HepG2 (cell line): Measurements from ENCODE around the gene CLDN14. TPM values are rescaled to one million over a fixed set of nuclear protein-coding genes. Genes with fewer than 3 reads are reported as not detected.

Experiments
- ATAC-seq: fragments of 200-7000 bp; cut with Tn5 transposase; 3 replicates; pipeline ENCODE4 v1.9.1; 2020; ENCODE audit warnings: mild to moderate bottlenecking, moderate library complexity
- BruUV-seq: library from RNA; stranded (reverse); fragments of 400-500 nt; replicated peaks from 2 replicates; lab custom pipeline; 2021; lab: Mats Ljungman, UMichigan
- CTCF ChIA-PET: fragments of 300-600 bp; formaldehyde crosslinking; extraction: SDS; loops from one replicate; lab custom pipeline; 2021; ENCODE audit warnings: low total read pairs, inconsistent platforms, low intra/inter-chr PET ratio; lab: Yijun Ruan, JAX
- POLR2A ChIA-PET: fragments of 350-600 bp; sonication (Branson Sonifier 250); formaldehyde crosslinking; loops from one replicate; lab custom pipeline; 2020; ENCODE audit warnings: antibody characterized with exemption, inconsistent platforms; lab: Yijun Ruan, JAX
- DNase-seq: peaks from one replicate; pipeline ENCODE4 v3.0.0-alpha.2; 2015; ENCODE audit warnings: low spot score
- FAIRE-seq: peaks from 3 replicates; lab custom pipeline; 2011; peaks lifted over from hg19 to GRCh38; lab: Jason Lieb, UNC
- H2AFZ ChIP-seq: one replicate; pipeline ENCODE4 v1.6.1; 2011; ENCODE audit warnings: low read length, inconsistent platforms
- H3K27ac ChIP-seq: fragments of 300-600 bp; 3 replicates; pipeline ENCODE4 v1.8.0; 2011; ENCODE audit warnings: mixed run types, mild to moderate bottlenecking, mixed read lengths, low read length, inconsistent platforms; ENCODE audit not compliant: insufficient read depth; ENCODE audit errors: extremely low read length
- H3K27me3 ChIP-seq, 2 experiments: fragments of 200-600 bp in 1 of 2; 2 replicates in 1 of 2; 3 replicates in 1 of 2; pipeline versions ENCODE4 v1.6.0 to v1.8.0; 2011; ENCODE audit warnings: low read length in 2 of 2, mild to moderate bottlenecking in 2 of 2, moderate library complexity in 2 of 2, inconsistent platforms in 1 of 2; ENCODE audit not compliant: insufficient read depth in 2 of 2, control insufficient read depth in 1 of 2
- H3K36me3 ChIP-seq, 2 experiments: fragments of 200-600 bp in 1 of 2; replicated peaks in 1 of 2; 2 replicates in 1 of 2; 3 replicates in 1 of 2; pipeline versions ENCODE4 v1.5.1 to v1.8.0; 2011; ENCODE audit warnings: low read length in 2 of 2, inconsistent platforms in 1 of 2; ENCODE audit not compliant: insufficient read depth in 2 of 2, control insufficient read depth in 1 of 2
- H3K4me1 ChIP-seq: 2 replicates; pipeline ENCODE4 v1.5.1; 2012; ENCODE audit warnings: low read length, inconsistent platforms; ENCODE audit not compliant: insufficient read depth
- H3K4me2 ChIP-seq: 2 replicates; pipeline ENCODE4 v1.6.0; 2011; ENCODE audit warnings: low read depth, low read length, inconsistent platforms
- H3K4me3 ChIP-seq, 3 experiments: fragments of 200-600 bp in 1 of 3; sonication (generic), shearing (Covaris generic) in 1 of 3; replicated peaks in 1 of 3; 2 replicates each; pipeline ENCODE4 v1.5.1; 2011 to 2016; ENCODE audit warnings: low read length in 3 of 3, inconsistent platforms in 2 of 3, low read depth in 2 of 3, mild to moderate bottlenecking in 2 of 3, control low read depth in 1 of 3, mixed read lengths in 1 of 3; ENCODE audit not compliant: insufficient read depth in 1 of 3
- H3K79me2 ChIP-seq: one replicate; pipeline ENCODE4 v1.6.1; 2011; ENCODE audit warnings: low read length, inconsistent platforms; ENCODE audit not compliant: insufficient read depth
- H3K9ac ChIP-seq: 2 replicates; pipeline ENCODE4 v1.6.0; 2011; ENCODE audit warnings: mild to moderate bottlenecking, low read depth, low read length, inconsistent platforms; ENCODE audit not compliant: insufficient read depth
- H3K9me3 ChIP-seq: 2 replicates; pipeline ENCODE4 v1.5.1; 2012; ENCODE audit warnings: mild to moderate bottlenecking, low read length
- H4K20me1 ChIP-seq: 2 replicates; pipeline ENCODE4 v1.6.0; 2011; ENCODE audit warnings: inconsistent platforms, mild to moderate bottlenecking, low read length, moderate library complexity; ENCODE audit not compliant: insufficient read depth
- HNRNPUL1 ChIP-seq: fragments of 200-400 bp; formaldehyde crosslinking; IDR thresholded peaks from 2 replicates; pipeline ENCODE4 v1.6.1; 2017; ENCODE audit warnings: low read depth, mild to moderate bottlenecking, low read length, moderate library complexity
- KLF15 ChIP-seq: sonication (generic); formaldehyde crosslinking; IDR thresholded peaks from 2 replicates; pipeline ENCODE4 v1.8.1; 2023; ENCODE audit warnings: borderline replicate concordance, mild to moderate bottlenecking, inconsistent platforms, missing genetic modification reagents, mixed read lengths
- MZF1 ChIP-seq: sonication (generic); formaldehyde crosslinking; IDR thresholded peaks from 2 replicates; pipeline ENCODE4 v1.8.1; 2023; ENCODE audit warnings: mild to moderate bottlenecking, missing genetic modification reagents, borderline replicate concordance
- NFE2 ChIP-seq: sonication (generic); formaldehyde crosslinking; IDR thresholded peaks from 2 replicates; pipeline ENCODE4 v1.4.0; 2020; ENCODE audit warnings: missing genetic modification reagents
- NR0B2 ChIP-seq: sonication (generic); formaldehyde crosslinking; IDR thresholded peaks from 2 replicates; pipeline ENCODE4 v1.4.0; 2020; ENCODE audit warnings: mild to moderate bottlenecking, missing genetic modification reagents
- RFXANK ChIP-seq: IDR thresholded peaks from 2 replicates; pipeline ENCODE4 v1.6.1; 2016
- SRSF9 ChIP-seq: fragments of 200-400 bp; formaldehyde crosslinking; IDR thresholded peaks from 2 replicates; pipeline ENCODE4 v1.6.1; 2018; ENCODE audit warnings: borderline replicate concordance, mild to moderate bottlenecking, low read depth, low read length; ENCODE audit not compliant: insufficient read depth, poor library complexity, severe bottlenecking
- TGIF2 ChIP-seq: IDR thresholded peaks from 2 replicates; pipeline ENCODE4 v1.6.1; 2016; ENCODE audit warnings: control low read depth, missing compliant biosample characterization
- ZNF121 ChIP-seq: sonication (generic); formaldehyde crosslinking; IDR thresholded peaks from 2 replicates; pipeline ENCODE4 v1.5.0; 2020; ENCODE audit warnings: mild to moderate bottlenecking, missing genetic modification reagents
- ZNF24 ChIP-seq: fragments of 450-650 bp; IDR thresholded peaks from 2 replicates; pipeline ENCODE4 v1.6.1; 2017; ENCODE audit warnings: antibody characterized with exemption, mild to moderate bottlenecking
- ZNF550 ChIP-seq: sonication (generic); formaldehyde crosslinking; IDR thresholded peaks from 2 replicates; pipeline ENCODE4 v1.4.0; 2020; ENCODE audit warnings: mild to moderate bottlenecking, missing genetic modification reagents, borderline replicate concordance
- WGBS: methylation state at CpG from one replicate; pipeline ENCODE4 v1.1.6; 2017; ENCODE audit warnings: low lambda C conversion rate; 5-methylcytosine and 5-hydroxymethylcytosine counted together
- in situ Hi-C: cut with HindIII; loops from 2 replicates; pipeline ENCODE4 v1.10.0; 2017; ENCODE audit warnings: low pct_unique_long_range_greater_than_20kb; ENCODE audit not compliant: extremely low pct_ligation_motif_present
- intact Hi-C: fragments of 100-400 bp; cut with micrococcal nuclease; formaldehyde crosslinking; loops from one replicate; pipeline ENCODE4 v1.10.0; 2022; ENCODE audit not compliant: unreplicated experiment
- polyA plus RNA-seq, 8 experiments: library from polyadenylated mRNA; depleted of rRNA in 3 of 8; stranded (reverse) in 7 of 8; unstranded in 1 of 8; fragments of >200 nt; fragmentation: Illumina TruSeq in 4 of 8; extraction: Trizol in 4 of 8; gene quantifications; 2 replicates each; pipeline versions ENCODE4 v1.2.1 to v1.2.3, GENCODE V29; 2011 to 2016; ENCODE audit warnings: low read depth in 4 of 8, missing spikeins in 1 of 8, mixed read lengths in 1 of 8; ENCODE audit not compliant: insufficient read depth in 1 of 8
- total RNA-seq, 5 experiments: library from RNA; depleted of rRNA; stranded (reverse); fragments of >200 nt; fragmentation: Illumina TruSeq; extraction: Trizol; gene quantifications; 2 replicates each; pipeline ENCODE4 v1.2.3, GENCODE V29; 2016; ENCODE audit warnings: low read depth in 1 of 5
- TF ChIP-seq, protein P1 (sequence below): sonication (generic); formaldehyde crosslinking; IDR thresholded peaks from 2 replicates; pipeline ENCODE4 v1.5.0; 2020; ENCODE audit warnings: missing genetic modification reagents
- TF ChIP-seq, protein P2 (sequence below): sonication (generic); formaldehyde crosslinking; conservative IDR thresholded peaks from 2 replicates; pipeline ENCODE4 v1.5.0; 2020; ENCODE audit warnings: missing genetic modification reagents

Gene CLDN14
- total and polyA plus RNA-seq, 2 of the 13 experiments (the other 11 are each of a cell fraction or from before 2014, with no cell fraction given) = 1.1 to 1.4 TPM

DNA sequence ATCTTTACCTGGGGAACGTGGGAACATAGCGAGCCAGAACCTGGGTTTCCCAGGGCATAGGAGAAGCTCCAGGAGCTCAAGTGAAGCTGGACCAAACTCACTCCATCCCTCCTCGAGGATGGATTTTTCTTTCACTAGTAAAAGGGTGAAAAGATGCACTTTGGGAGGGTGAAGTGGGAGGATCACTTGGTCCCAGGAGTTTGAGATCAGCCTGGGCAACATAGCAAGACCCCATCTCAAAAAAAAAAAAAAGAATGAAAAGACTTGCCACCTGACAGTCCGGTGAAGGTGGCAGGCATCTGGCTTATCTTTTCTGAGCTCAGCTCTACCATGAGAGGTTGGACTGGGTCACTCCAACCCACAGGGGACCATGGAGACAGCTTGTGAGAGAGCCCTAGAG lies 52.4 kb downstream of the CLDN14 start:
- ATAC-seq (no peak), FAIRE-seq (no peak), DNase-seq (no peak)
- no peaks in the 10 kb centered on the region for H3K79me2 ChIP-seq
- 74% methylated on average over 4 of the region's 4 CpGs for WGBS
- no peaks in the 10 kb centered on the region for H3K36me3 ChIP-seq
- ChIA-PET POLR2A (no interaction called here), CTCF (no interaction called here)
- H3K9me3 ChIP-seq = no peaks in the 10 kb centered on the region
- no peak overlapping the region for H3K4me3 ChIP-seq
- H4K20me1 ChIP-seq = no peaks in the 10 kb centered on the region
- H3K27ac ChIP-seq = no peak overlapping the region
- in situ Hi-C loops (no loop called here), intact Hi-C loops (no loop called here)
- no peak overlapping the region for H2AFZ ChIP-seq
- H3K4me1 ChIP-seq = peaks cover 17% of the 10 kb centered on the region
- no peaks in the 10 kb centered on the region for H3K27me3 ChIP-seq
- no peak overlapping the region for H3K9ac ChIP-seq
- TF ChIP-seq HNRNPUL1 (no peak), MZF1 (CRISPR knock-in tag) (no peak), ZNF121 (CRISPR knock-in tag) (peak; percentile 52; the same call in 1 of the 2 replicates)
- TF ChIP-seq, protein P1, sequence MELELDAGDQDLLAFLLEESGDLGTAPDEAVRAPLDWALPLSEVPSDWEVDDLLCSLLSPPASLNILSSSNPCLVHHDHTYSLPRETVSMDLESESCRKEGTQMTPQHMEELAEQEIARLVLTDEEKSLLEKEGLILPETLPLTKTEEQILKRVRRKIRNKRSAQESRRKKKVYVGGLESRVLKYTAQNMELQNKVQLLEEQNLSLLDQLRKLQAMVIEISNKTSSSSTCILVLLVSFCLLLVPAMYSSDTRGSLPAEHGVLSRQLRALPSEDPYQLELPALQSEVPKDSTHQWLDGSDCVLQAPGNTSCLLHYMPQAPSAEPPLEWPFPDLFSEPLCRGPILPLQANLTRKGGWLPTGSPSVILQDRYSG (CRISPR knock-in tag) = no peak
- no TSS peak for BruUV-seq
- no peak overlapping the region for H3K4me2 ChIP-seq

GRCh38 chr21:36425286-36425685 lies 54.6 kb downstream of the CLDN14 start:
- DNase-seq (no peak), FAIRE-seq (no peak), ATAC-seq (no peak)
- Histone ChIP-seq H3K27ac (no peak overlapping the region), H3K9ac (no peak overlapping the region), H3K27me3 (no peaks in the 10 kb centered on the region), H2AFZ (no peak overlapping the region), H3K36me3 (no peaks in the 10 kb centered on the region), H3K4me1 (peaks cover 21% of the 10 kb centered on the region), H3K9me3 (no peaks in the 10 kb centered on the region), H3K4me2 (no peak overlapping the region), H3K4me3 (no peak overlapping the region), H3K79me2 (no peaks in the 10 kb centered on the region), H4K20me1 (no peaks in the 10 kb centered on the region)
- ChIA-PET CTCF (no interaction called here), POLR2A (no interaction called here)
- WGBS = 81% methylated on average over 9 of the region's 9 CpGs
- BruUV-seq = no TSS peak
- in situ Hi-C loops = no loop called here
- intact Hi-C loops = no loop called here
- TF ChIP-seq ZNF550 (CRISPR knock-in tag) (no peak), ZNF24 (no peak), NR0B2 (CRISPR knock-in tag) (no peak), SRSF9 (no peak), NFE2 (CRISPR knock-in tag) (no peak), TGIF2 (CRISPR knock-in tag) (no peak), KLF15 (CRISPR knock-in tag) (no peak), RFXANK (no peak)
- TF ChIP-seq, protein P2, sequence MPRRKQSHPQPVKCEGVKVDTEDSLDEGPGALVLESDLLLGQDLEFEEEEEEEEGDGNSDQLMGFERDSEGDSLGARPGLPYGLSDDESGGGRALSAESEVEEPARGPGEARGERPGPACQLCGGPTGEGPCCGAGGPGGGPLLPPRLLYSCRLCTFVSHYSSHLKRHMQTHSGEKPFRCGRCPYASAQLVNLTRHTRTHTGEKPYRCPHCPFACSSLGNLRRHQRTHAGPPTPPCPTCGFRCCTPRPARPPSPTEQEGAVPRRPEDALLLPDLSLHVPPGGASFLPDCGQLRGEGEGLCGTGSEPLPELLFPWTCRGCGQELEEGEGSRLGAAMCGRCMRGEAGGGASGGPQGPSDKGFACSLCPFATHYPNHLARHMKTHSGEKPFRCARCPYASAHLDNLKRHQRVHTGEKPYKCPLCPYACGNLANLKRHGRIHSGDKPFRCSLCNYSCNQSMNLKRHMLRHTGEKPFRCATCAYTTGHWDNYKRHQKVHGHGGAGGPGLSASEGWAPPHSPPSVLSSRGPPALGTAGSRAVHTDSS = no peak
